Ascending aorta (tissue), 2 donors: ENCODE measurements around the gene TIMM23. TPM values are rescaled to one million over a fixed set of nuclear protein-coding genes. Genes with fewer than 3 reads are reported as not detected.
"Not testable (repeated sequence)": the region's sequence is repeated elsewhere in the genome, so short reads cannot be mapped to it uniquely, and the experiment has no call there.

Source experiments
- DNase-seq, 2 donors: peaks; one replicate each; pipeline ENCODE4 v3.0.0-alpha.2; 2019; ENCODE audit warnings: low spot score in 2 of 2
- H3K27ac ChIP-seq, 2 donors: fragments of 200-600 bp; sonication (generic); one replicate each; pipeline ENCODE4 v1.5.1; 2016 to 2017; ENCODE audit warnings: mild to moderate bottlenecking in 1 of 2
- H3K27me3 ChIP-seq: fragments of 200-600 bp; sonication (generic); one replicate; pipeline ENCODE4 v1.5.1; 2017
- H3K36me3 ChIP-seq, 2 donors: fragments of 200-600 bp; sonication (generic); one replicate each; pipeline ENCODE4 v1.5.1; 2016
- H3K4me1 ChIP-seq, 2 donors: fragments of 200-600 bp; sonication (generic); one replicate each; pipeline ENCODE4 v1.5.1; 2016 to 2017; ENCODE audit warnings: mild to moderate bottlenecking in 1 of 2
- H3K4me3 ChIP-seq, 2 donors: fragments of 200-600 bp; sonication (generic); one replicate each; pipeline ENCODE4 v1.5.1; 2016 to 2017; ENCODE audit warnings: mild to moderate bottlenecking in 1 of 2
- H3K9me3 ChIP-seq, 2 donors: fragments of 200-600 bp; sonication (generic); one replicate each; pipeline ENCODE4 v1.5.1; 2016
- intact Hi-C: fragments of 100-400 bp; cut with DNase I; formaldehyde crosslinking; loops from one replicate; pipeline ENCODE4 v1.15.1; 2023
- total RNA-seq: library from RNA; depleted of rRNA; stranded (reverse); fragments of >200 nt; gene quantifications from one replicate; pipeline ENCODE4 v1.1.0, GENCODE V29; 2016
- TF ChIP-seq, protein P1 (sequence below), 3 experiments: fragments of 200-600 bp in 2 of 3; fragments of 450-650 bp in 1 of 3; sonication (generic) in 2 of 3; IDR thresholded peaks; one replicate each; pipeline ENCODE4 v1.5.1; 2016 to 2019; ENCODE audit warnings: antibody characterized with exemption in 3 of 3, mild to moderate bottlenecking in 1 of 3, moderate library complexity in 1 of 3

The TIMM23 gene
- total RNA-seq, 1 donor from 2014 or later, result 19.3 TPM

DNA sequence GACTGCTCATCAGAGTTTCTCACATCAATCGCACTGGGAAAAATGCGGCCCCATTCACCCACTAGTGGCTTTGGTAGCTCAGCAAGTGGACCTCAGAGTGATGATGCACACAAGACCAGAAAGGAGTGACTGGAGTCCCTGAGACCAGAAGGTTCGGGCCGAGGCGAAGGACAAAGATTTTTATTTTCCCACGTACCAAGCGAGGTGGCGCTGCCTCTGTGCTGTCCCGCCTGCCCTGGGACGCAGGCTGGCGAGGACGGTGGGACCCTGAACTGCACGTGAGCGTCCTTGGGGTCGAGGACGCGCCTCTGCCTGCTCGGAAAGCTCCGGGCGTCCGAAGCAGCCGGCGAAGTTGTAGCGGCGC is 565 bp upstream of the TIMM23 start:
- Histone ChIP-seq H3K27ac (peak overlapping the region; percentile 63 to 67), H3K4me3 (peak overlapping the region; percentile 83 to 87)
- intact Hi-C loops, result loop anchor here (10.0 kb wide), 1 partner anchor 53 kb away; no protein-coding TSS in a partner anchor
- H3K27me3 ChIP-seq, H3K9me3 ChIP-seq, H3K36me3 ChIP-seq, H3K4me1 ChIP-seq, DNase-seq: not testable (repeated sequence)

DNA sequence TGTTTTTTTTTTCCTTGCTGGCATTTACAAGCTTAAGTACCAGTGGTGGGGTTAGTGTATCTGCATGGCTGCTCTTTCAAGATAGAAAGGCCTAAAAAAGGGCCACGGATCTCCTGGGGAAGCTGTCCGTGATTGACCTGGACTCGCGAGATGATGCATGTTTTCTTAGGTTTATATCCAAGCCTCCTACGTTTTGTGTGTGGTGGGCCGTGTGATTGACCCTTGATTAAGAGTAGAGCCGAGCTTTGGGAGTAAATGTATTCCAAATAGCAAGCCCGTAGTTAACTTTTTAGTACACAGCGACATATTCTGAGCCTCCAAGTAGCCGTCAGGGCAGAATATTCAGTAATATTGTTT is 502 bp downstream of the TIMM23 start:
- peak overlapping the region; percentile 63 to 67 for H3K27ac ChIP-seq

DNA sequence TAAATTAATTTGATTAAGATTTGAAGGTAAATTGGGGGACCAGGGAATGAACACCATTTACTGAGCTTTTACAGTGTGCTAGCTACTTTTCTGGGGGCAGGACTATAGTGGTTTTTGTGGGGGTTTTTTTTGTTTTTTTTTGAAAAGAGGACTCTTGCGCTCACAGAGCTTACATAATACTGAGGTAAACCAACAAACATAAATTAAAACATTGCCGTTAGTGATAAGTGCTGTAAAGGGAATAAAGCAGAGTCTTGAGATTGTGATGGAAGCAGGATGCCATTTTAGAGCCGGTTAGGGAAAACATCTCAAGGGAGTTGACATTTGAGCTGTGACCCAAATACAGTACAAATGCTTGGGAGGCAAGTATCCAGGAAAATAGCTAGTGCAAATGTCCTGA is 1.8 kb downstream of the TIMM23 start:
- not testable (repeated sequence) for H3K27me3 ChIP-seq, DNase-seq, H3K27ac ChIP-seq, H3K4me3 ChIP-seq, H3K4me1 ChIP-seq, H3K36me3 ChIP-seq, H3K9me3 ChIP-seq
- intact Hi-C loops, result loop anchor here (10.0 kb wide), 1 partner anchor 51 kb away; no protein-coding TSS in a partner anchor

More for the DNA sequence above, 502 bp downstream of the TIMM23 start:
- not testable (repeated sequence) for H3K9me3 ChIP-seq, H3K4me1 ChIP-seq, H3K27me3 ChIP-seq, DNase-seq, H3K36me3 ChIP-seq
- H3K4me3 ChIP-seq, result peak overlapping the region; percentile 83 to 87
- intact Hi-C loops, result loop anchor here (10.0 kb wide), 1 partner anchor 52 kb away; no protein-coding TSS in a partner anchor

GRCh38 chr10:45978554-45978953 is 6.3 kb downstream of the TIMM23 start:
- H3K27me3 ChIP-seq, H3K9me3 ChIP-seq, H3K27ac ChIP-seq, H3K36me3 ChIP-seq, H3K4me3 ChIP-seq, H3K4me1 ChIP-seq, DNase-seq: not testable (repeated sequence)
- intact Hi-C loops, result loop anchor here (10.0 kb wide), 1 partner anchor 46 kb away; no protein-coding TSS in a partner anchor

DNA sequence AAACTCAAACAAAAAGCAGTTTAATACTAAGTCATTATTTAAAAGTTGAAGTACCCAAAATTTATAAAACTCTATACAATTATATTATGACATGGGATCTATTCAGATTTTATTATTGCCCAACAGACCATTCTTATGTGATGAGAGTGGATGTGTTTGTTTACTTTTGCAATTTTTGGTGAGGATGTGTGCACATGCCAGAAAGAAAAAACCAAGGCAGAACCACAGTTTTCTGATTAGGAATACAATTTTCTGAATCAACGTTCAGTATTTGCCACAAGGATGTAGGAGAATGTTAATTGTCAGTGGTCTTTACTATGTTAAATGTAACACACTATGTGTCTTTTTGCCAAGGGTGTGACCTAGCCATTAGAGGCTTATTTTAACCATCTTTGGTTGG is 9.1 kb downstream of the TIMM23 start:
- H3K4me3 ChIP-seq, intact Hi-C loops, H3K4me1 ChIP-seq, DNase-seq, H3K9me3 ChIP-seq, H3K27me3 ChIP-seq, H3K27ac ChIP-seq: not testable (repeated sequence)
- H3K36me3 ChIP-seq, result peaks cover 7 to 12% of the 10 kb centered on the region in 2 donors

DNA sequence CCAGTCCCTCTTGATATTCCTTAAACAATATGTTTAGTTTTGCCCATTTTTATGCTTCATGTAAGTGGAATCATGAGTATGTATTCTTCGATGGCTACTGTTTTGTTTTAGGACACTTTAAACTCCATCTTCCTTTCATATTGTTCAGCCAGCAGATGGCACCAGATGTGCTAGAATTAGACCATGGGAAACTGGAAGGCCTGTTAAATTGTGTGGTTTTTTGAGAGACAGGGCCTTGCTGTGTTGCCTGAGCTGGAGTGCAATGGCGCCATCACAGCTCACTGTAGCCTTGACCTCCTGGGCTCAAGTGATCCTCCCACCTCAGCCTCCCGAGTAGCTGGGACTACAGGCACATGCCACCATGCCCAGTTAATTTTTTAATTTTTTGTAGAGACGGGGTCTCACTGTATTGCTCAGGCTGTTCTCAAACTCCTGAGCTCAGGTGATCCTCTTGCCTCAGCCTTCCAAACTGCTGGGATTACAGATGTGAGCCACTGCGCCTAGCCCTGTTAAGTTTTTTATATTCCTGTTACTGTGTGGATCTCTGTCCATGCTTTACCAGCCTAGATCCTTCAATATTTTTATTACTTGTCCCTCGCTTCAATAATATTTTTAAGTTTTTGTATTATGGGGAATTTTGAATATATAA is 11.4 kb downstream of the TIMM23 start:
- intact Hi-C loops, H3K4me3 ChIP-seq: not testable (repeated sequence)

GRCh38 chr10:45984473-45984872 is 12.2 kb downstream of the TIMM23 start:
- H3K27ac ChIP-seq, H3K4me1 ChIP-seq, H3K4me3 ChIP-seq, DNase-seq, intact Hi-C loops, H3K27me3 ChIP-seq, H3K9me3 ChIP-seq: not testable (repeated sequence)
- peaks cover 7 to 23% of the 10 kb centered on the region in 2 donors for H3K36me3 ChIP-seq

More for the DNA sequence above, 11.4 kb downstream of the TIMM23 start:
- not testable (repeated sequence) for H3K9me3 ChIP-seq, H3K4me1 ChIP-seq, H3K27ac ChIP-seq, DNase-seq, H3K27me3 ChIP-seq
- H3K36me3 ChIP-seq, result peaks cover 7 to 16% of the 10 kb centered on the region in 2 donors
- TF ChIP-seq, protein P1, sequence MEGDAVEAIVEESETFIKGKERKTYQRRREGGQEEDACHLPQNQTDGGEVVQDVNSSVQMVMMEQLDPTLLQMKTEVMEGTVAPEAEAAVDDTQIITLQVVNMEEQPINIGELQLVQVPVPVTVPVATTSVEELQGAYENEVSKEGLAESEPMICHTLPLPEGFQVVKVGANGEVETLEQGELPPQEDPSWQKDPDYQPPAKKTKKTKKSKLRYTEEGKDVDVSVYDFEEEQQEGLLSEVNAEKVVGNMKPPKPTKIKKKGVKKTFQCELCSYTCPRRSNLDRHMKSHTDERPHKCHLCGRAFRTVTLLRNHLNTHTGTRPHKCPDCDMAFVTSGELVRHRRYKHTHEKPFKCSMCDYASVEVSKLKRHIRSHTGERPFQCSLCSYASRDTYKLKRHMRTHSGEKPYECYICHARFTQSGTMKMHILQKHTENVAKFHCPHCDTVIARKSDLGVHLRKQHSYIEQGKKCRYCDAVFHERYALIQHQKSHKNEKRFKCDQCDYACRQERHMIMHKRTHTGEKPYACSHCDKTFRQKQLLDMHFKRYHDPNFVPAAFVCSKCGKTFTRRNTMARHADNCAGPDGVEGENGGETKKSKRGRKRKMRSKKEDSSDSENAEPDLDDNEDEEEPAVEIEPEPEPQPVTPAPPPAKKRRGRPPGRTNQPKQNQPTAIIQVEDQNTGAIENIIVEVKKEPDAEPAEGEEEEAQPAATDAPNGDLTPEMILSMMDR (IDR thresholded peaks at IDR 0.05), result peak in 1 of 3 experiments; percentile 21

DNA sequence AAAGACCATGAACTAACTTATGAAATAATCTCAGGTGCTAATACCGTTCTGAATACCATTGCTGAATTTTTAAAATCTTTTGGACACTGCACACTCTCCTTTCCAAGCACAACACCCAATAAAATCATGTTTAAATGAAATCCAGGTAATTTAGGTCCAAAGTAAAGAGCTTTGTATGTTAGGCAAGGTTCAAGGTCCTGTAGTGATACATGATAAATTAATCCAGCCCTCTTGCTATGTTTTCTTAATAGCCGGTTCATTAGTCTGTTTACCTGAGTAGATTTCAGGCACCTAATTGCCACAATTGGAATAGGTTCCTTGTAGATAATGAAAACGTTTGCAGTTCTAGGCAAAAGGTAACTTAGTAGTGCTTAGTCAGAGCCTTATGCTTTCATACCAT is 13.3 kb downstream of the TIMM23 start:
- intact Hi-C loops, DNase-seq, H3K27ac ChIP-seq, H3K9me3 ChIP-seq, H3K4me1 ChIP-seq, H3K4me3 ChIP-seq, H3K27me3 ChIP-seq: not testable (repeated sequence)
- peaks cover 10 to 27% of the 10 kb centered on the region in 2 donors for H3K36me3 ChIP-seq

DNA sequence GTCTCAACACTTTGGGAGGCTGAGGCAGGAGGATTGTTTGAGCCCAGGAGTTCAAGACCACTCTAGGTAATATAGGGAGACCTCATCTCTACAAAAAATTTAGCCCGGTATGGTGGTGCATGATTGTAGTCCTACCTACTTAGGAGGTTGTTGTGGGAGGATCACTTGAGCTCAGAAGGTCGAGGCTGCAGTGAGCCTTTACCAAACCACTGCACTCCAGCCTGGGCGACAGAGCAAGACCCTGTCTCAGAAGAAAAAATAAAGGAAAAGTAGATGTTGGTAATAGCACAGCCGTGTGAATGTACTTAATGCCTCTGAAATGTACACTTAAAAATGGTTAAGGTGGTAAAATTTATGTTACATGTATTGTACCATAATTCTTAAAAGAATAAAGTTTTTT is 25.3 kb downstream of the TIMM23 start:
- DNase-seq, result no peak
- intact Hi-C loops, result no loop called here
- Histone ChIP-seq H3K36me3 (peaks cover 3 to 39% of the 10 kb centered on the region in 2 donors), H3K9me3 (no peaks in the 10 kb centered on the region), H3K27ac (no peak overlapping the region), H3K27me3 (no peaks in the 10 kb centered on the region), H3K4me1 (no peaks in the 10 kb centered on the region), H3K4me3 (no peak overlapping the region)
- TF ChIP-seq, protein P1 (IDR thresholded peaks at IDR 0.05), result no peak
